Muscle of back (tissue), 11 donors: ENCODE measurements around the gene GNA12. TPM values are rescaled to one million over a fixed set of nuclear protein-coding genes. Genes with fewer than 3 reads are reported as not detected.
"Not testable (repeated sequence)": the region's sequence is repeated elsewhere in the genome, so short reads cannot be mapped to it uniquely, and the experiment has no call there.

Experiments used
- DNase-seq, 3 donors: peaks; one replicate each; pipeline versions ENCODE4 v3.0.0 to v3.0.0-alpha.2; 2013
- polyA plus RNA-seq, 10 donors: library from polyadenylated mRNA; unstranded; fragments of 120-200 nt; gene quantifications; one replicate each; pipeline ENCODE4 v1.2.1, GENCODE V29; 2013; ENCODE audit not compliant: insufficient read length in 10 of 10

Gene GNA12
- polyA plus RNA-seq, 10 donors, result 25.6 to 40.4 (median 29.3) TPM

- DNase-seq, result no peak
These were observed 144.9 kb downstream of the GNA12 start for GRCh38 chr7:2699289-2699620.

GRCh38 chr7:2698581-2699288 is 145.4 kb downstream of the GNA12 start:
- no peak for DNase-seq

GRCh38 chr7:2694122-2694436 is 150.0 kb downstream of the GNA12 start:
- DNase-seq, result not testable (repeated sequence)

- DNase-seq, result not testable (repeated sequence)
These were observed 150.5 kb downstream of the GNA12 start for GRCh38 chr7:2693420-2694121.

GRCh38 chr7:2692543-2692942 is 151.6 kb downstream of the GNA12 start:
- DNase-seq, result no peak

- not testable (repeated sequence) for DNase-seq
These were observed 152.1 kb downstream of the GNA12 start for GRCh38 chr7:2691932-2692439.

- DNase-seq, result no peak
These were observed 152.9 kb downstream of the GNA12 start for GRCh38 chr7:2691011-2691707.

GRCh38 chr7:2689951-2690705 is 154.0 kb downstream of the GNA12 start:
- DNase-seq, result no peak

GRCh38 chr7:2689343-2689847 is 154.7 kb downstream of the GNA12 start:
- no peak for DNase-seq

GRCh38 chr7:2688409-2689342 is 155.4 kb downstream of the GNA12 start:
- DNase-seq, result peak in 1 of 3 donors; percentile 59

GRCh38 chr7:2687881-2688318 is 156.2 kb downstream of the GNA12 start, which contains the start of gene AMZ1:
Gene AMZ1 (plus strand): TSS chr7:2688202. CDS start chr7:2700452, 12,250 bp downstream.
- DNase-seq, result no peak

- no peak for DNase-seq
These were observed 156.7 kb downstream of the GNA12 start for GRCh38 chr7:2687338-2687869.

- DNase-seq, result no peak
These were observed 158.0 kb downstream of the GNA12 start for GRCh38 chr7:2686101-2686500.

GRCh38 chr7:2684501-2684900 is 159.6 kb downstream of the GNA12 start:
- DNase-seq, result no peak

- DNase-seq, result no peak
These were observed 161.9 kb downstream of the GNA12 start for GRCh38 chr7:2681929-2682799.

- peak; percentile 41 to 82 (median 73) for DNase-seq
These were observed 163.2 kb downstream of the GNA12 start for GRCh38 chr7:2680792-2681490.

GRCh38 chr7:2680256-2680655 is 163.9 kb downstream of the GNA12 start:
- DNase-seq, result no peak
